Stimulated activated naive CD8-positive, alpha-beta T cell treated with anti-CD3 and anti-CD28 coated beads, Interleukin-15, amount 100 ng/mL, for 72 hours (primary cell): ENCODE measurements around the gene KIFC3.
"Not testable (repeated sequence)": the region's sequence is repeated elsewhere in the genome, so short reads cannot be mapped to it uniquely, and the experiment has no call there.

Source experiments
- ATAC-seq: fragments of 150-1000 bp; cut with Tn5 transposase; 2 replicates; pipeline ENCODE4 v1.10.0; 2021; ENCODE audit warnings: mild to moderate bottlenecking, moderate library complexity
- DNase-seq, 2 donors: peaks; one replicate each; pipeline ENCODE4 v3.0.0; 2021 to 2022
- H3K27ac Mint-ChIP-seq, 2 donors: one replicate each; pipeline ENCODE4 v1.8.0; 2022; ENCODE audit warnings: mild to moderate bottlenecking in 2 of 2, mixed read lengths in 2 of 2, moderate library complexity in 2 of 2
- H3K27me3 Mint-ChIP-seq: one replicate; pipeline ENCODE4 v1.8.0; 2022; ENCODE audit warnings: mixed read lengths
- H3K4me1 Mint-ChIP-seq: one replicate; pipeline ENCODE4 v1.8.0; 2022; ENCODE audit warnings: mild to moderate bottlenecking, mixed read lengths
- H3K4me3 Mint-ChIP-seq, 2 donors: one replicate each; pipeline ENCODE4 v1.8.0; 2022; ENCODE audit warnings: mild to moderate bottlenecking in 2 of 2, mixed read lengths in 2 of 2, moderate library complexity in 1 of 2
- H3K9me3 Mint-ChIP-seq, 2 donors: one replicate each; pipeline ENCODE4 v1.8.0; 2022; ENCODE audit warnings: mixed read lengths in 2 of 2

Gene KIFC3

DNA sequence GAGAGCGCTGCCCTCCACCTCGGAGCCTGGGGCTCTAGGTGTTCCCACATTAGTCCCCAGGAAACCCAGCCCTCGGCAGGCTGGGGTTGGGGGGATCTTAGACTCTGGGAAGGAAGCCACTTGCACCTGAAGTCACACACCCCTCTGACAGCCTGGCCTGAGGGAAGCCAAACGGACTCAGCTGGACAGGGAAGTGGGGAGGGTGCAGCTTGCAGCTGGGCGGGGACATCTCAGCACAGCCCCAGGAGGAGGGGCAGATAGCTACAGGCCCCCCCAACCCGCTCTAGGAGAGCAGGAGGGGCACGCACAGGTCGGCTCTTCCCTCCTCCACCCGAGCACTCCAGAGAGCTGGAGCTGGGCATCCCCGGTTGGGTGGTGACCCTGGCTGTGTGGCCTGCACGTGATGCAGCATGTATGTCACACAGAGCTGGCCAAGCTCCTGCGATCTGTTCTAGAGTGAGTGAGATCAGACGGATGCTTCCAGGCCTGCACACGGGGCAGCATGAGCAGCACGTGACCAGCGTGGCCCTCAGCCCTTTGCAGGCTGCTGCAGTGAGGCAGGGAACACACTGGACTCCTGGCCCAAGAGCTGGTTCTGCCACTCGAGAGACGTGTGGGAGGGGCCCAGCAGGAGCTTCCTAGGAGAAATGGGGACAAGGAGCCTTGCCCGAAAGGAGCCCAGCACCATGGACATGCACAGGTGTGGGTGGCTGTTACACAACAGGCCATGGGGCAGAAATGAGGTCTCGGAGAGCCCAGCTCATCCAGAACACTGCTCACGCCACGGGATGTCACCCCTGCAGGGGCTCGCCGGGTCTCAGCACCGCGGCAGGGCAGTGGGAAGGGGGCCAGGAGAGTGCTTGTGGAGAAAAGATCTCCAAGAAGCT is 15.4 kb downstream of the KIFC3 start:
- ATAC-seq: peak; percentile 11
- Mint-ChIP-seq H3K4me3 (no peak overlapping the region), H3K9me3 (no peaks in the 10 kb centered on the region), H3K27me3 (no peaks in the 10 kb centered on the region), H3K4me1 (no peaks in the 10 kb centered on the region), H3K27ac (no peak overlapping the region)
- no peak for DNase-seq

DNA sequence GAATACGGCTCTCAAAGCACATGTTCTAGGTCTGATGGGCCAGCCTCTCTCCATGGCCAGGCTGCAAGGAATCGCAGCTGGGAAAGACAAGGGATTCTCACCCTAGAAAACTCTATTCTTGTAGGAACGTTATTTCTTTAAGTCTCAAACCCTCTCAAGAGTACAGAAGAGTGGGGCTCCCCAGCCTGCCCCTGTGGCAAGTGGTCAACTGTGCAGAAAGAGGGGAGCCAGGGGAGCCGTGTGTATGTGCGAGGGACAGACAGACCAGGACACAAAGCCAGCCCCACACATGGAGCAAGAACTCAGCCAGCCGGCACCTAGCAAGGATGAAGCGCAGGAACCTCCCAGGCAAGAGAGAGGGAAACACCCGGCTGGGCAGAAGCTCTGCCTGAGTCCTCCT is 16.4 kb downstream of the KIFC3 start:
- ATAC-seq: no peak
- Mint-ChIP-seq H3K27me3 (no peaks in the 10 kb centered on the region), H3K9me3 (no peaks in the 10 kb centered on the region), H3K27ac (no peak overlapping the region), H3K4me1 (no peaks in the 10 kb centered on the region), H3K4me3 (no peak overlapping the region)
- no peak for DNase-seq

DNA sequence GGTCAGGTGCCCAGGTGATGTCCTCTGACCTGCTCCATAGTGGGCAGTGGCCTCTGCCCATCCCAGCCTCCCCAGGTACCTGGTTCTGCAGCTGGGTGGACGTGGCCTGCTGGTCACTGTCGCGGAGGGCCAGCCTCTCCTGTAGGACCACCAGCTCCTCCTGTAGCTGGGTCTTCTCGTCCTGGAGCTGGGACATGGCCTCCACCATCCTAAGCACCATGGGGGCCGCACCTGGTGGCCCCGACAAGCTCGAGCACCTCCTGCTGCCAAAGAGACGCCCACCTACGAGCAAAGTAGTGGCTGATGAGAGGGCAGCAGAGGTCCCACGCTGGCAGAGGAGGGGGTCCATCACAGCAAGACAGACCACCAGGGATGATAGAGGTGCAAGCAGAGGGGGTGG is 16.9 kb downstream of the KIFC3 start:
- Mint-ChIP-seq H3K27ac (no peak overlapping the region), H3K4me3 (no peak overlapping the region), H3K27me3 (no peaks in the 10 kb centered on the region), H3K9me3 (no peaks in the 10 kb centered on the region), H3K4me1 (no peaks in the 10 kb centered on the region)
- no peak for DNase-seq
- no peak for ATAC-seq

DNA sequence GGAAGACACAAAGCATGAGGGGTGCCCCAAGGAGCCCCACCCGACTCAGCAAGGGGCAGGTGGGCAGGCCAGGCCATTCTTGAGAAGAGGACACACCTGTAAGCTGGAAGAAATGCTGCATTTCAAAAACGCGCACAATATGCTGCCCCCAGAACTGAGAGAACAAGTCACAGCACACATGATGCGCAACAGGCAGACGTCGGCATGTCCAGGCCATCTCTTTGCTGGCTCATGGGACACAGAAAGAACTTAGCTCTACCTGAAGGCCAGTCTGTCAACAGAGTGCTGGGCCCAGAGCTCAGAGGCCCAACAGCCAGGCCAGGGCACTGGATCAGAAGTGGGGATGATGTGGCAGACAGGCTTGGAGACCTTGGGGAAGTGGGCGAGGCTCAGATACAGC is 18.0 kb downstream of the KIFC3 start:
- Mint-ChIP-seq H3K4me3 (no peak overlapping the region), H3K27ac (no peak overlapping the region), H3K4me1 (peaks cover 1% of the 10 kb centered on the region), H3K27me3 (no peaks in the 10 kb centered on the region), H3K9me3 (no peaks in the 10 kb centered on the region)
- DNase-seq (no peak), ATAC-seq (no peak)

DNA sequence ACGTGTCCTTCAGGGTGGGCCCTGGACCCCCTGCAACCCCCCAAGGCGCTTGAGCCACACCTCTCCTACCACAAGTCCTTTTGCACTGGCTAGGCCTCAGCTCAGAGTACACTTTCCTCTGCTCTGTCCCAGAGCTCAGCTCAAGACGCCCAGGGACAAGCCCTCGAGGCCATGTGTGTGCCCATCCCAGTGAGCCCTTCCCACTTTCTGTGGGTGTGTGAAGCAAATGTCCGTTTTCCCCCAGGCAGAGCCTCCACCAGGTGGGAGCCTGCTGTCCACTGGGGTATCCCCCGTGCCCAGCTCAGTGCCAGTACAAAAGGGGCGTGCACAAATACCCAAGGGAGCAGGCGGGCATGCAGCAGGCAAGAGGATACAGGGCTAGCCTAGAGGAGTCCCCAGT is 18.4 kb downstream of the KIFC3 start:
- no peaks in the 10 kb centered on the region for H3K27me3 Mint-ChIP-seq
- peaks cover 6% of the 10 kb centered on the region for H3K4me1 Mint-ChIP-seq
- no peak overlapping the region for H3K4me3 Mint-ChIP-seq
- no peaks in the 10 kb centered on the region for H3K9me3 Mint-ChIP-seq
- DNase-seq (no peak), ATAC-seq (no peak)
- no peak overlapping the region for H3K27ac Mint-ChIP-seq

DNA sequence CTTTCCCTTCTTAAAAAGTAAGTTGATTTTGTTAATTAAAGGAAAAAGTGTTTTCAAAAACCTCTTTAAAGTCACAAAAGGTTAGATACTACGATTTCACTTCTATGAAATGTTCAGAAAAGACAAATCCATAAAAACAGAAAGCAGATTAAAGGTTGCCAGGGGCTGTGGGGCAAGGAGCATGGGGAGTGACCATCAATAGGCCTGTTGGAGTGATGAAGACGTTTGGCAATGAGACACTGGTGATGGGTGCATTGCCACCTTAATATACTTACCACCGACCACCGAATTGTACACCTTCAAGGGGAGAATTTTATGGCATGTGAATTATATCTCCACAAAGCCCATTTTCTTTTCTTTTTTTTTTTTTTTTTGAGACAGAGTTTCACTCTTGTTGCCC is 19.2 kb downstream of the KIFC3 start:
- Mint-ChIP-seq H3K9me3 (no peaks in the 10 kb centered on the region), H3K27me3 (no peaks in the 10 kb centered on the region), H3K27ac (peak overlapping the region in 1 of 2 donors; percentile 36), H3K4me1 (peaks cover 6% of the 10 kb centered on the region), H3K4me3 (no peak overlapping the region)
- no peak for DNase-seq
- ATAC-seq: no peak

DNA sequence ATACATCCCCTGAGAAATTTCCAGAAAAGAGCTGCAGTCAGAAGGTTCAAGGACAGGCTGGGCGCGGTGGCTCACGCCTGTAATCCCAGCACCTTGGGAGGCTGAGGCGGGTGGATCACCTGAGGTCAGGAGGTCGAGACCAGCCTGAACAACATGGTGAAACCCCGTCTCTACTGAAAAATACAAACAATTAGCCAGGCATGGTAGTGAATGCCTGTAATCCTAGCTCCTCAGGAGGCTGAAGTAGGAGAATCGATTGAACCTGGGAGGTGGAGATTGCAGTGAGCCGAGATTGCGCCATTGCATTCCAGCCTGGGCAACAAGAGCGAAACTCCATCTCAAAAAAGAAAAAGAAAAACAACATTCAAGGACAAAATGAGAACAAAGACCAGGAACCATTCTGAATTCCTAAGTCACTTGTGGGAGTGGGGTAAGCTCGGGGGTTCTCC is 19.7 kb downstream of the KIFC3 start:
- ATAC-seq, H3K9me3 Mint-ChIP-seq, H3K4me3 Mint-ChIP-seq, H3K27ac Mint-ChIP-seq, H3K4me1 Mint-ChIP-seq, DNase-seq, H3K27me3 Mint-ChIP-seq: not testable (repeated sequence)

DNA sequence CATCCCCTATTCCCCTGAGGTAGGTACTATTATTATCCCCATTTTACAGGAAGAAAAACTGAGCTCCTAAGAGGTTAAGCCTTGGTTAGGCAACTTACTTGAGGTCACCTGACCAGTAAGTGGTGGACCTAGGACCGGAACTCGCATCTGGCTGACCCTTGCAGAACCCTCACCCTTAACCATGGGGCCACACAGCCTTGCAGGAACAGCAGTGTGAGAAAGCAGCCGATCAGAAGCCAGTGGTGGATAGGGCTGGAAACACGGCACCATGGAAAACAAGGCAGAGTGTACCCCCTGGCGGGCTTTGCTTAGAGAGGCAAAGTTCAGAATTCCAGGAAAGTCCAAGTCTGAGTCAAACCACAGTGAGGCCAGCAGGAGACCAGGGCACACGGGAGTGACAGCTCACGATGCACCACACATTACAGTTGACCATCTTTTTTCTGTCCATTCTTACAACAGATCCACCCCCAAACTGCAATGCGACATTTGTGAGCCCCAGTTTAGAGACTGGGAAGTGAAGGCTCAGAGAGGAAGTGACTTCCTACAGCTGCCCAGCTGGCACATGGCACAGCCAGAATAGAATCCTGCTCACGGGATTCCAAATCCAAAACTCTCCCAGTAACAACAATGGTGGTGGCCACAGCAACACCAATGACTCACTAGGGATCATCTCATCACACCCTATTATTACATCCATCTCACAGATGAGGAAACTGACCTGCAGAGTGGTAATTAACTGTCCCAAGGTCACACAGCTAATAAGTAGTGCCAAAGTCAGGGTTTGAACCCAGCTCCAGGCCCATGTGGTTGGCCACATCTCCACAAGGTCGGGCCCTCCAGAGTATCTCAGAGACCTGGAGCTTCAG is 20.3 kb downstream of the KIFC3 start:
- H3K4me3 Mint-ChIP-seq: no peak overlapping the region
- H3K4me1 Mint-ChIP-seq: peaks cover 6% of the 10 kb centered on the region
- no peak for ATAC-seq
- H3K9me3 Mint-ChIP-seq: no peaks in the 10 kb centered on the region
- H3K27ac Mint-ChIP-seq: no peak overlapping the region
- no peak for DNase-seq
- no peaks in the 10 kb centered on the region for H3K27me3 Mint-ChIP-seq

DNA sequence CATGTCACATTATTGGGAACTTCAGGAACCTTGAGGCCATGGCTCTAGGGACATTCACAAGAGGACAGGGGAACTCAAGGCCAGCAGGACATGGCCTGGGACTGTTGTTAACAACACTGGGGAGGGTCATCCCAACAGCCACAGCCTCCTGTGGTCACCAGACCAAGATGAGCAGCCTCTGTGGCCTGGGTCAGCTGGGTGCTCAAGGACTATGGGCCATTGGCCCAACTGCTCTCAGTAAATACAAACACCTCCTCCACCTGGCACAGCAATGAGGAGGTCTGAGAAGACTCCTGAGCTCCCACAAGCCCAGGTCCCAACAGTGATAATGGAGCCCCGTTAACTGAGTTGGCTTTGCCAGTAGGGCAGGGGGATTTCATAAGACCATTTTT is 20.9 kb downstream of the KIFC3 start:
- Mint-ChIP-seq H3K4me3 (no peak overlapping the region), H3K9me3 (no peaks in the 10 kb centered on the region), H3K4me1 (peaks cover 6% of the 10 kb centered on the region), H3K27me3 (no peaks in the 10 kb centered on the region), H3K27ac (peak overlapping the region in 1 of 2 donors; percentile 31)
- no peak for DNase-seq
- ATAC-seq: no peak

DNA sequence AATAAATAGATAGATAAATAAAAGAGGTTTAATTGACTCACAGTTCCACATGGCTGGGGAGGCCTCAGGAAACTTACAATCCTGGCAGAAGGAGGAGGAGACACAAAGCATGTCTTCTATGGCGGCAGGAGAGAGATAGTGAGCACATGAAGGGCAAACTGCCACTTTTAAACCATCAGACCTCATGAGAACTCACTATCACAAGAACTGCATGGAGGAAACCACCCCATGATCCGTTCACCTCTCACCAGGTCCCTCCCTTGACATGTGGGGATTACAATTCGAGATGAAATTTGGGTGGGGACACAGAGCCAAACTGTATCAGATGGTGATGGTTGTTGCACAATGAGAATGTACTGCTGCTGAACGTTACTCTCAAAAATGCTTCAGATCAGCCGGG is 22.5 kb downstream of the KIFC3 start:
- ATAC-seq, H3K27ac Mint-ChIP-seq, H3K9me3 Mint-ChIP-seq, H3K4me3 Mint-ChIP-seq, H3K4me1 Mint-ChIP-seq, H3K27me3 Mint-ChIP-seq, DNase-seq: not testable (repeated sequence)

DNA sequence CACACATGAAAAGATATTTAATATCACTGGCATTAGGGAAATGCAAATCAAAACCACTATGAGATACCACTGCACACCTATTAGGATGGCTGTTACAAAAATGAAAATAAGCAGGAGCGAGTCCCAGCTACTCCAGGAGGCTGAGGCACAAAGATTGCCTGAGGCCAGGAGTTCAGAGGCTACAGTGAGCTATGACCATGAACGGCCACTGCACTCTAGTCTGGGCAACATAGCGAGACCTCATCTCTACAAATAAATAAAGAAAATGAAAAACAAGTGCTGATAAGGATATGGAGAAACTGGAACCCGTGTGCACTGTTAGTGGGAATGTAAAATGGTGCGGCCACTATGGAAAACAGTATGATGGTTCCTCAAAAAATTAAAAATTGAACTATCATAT is 23.6 kb downstream of the KIFC3 start:
- peaks cover 6% of the 10 kb centered on the region for H3K4me1 Mint-ChIP-seq
- no peaks in the 10 kb centered on the region for H3K9me3 Mint-ChIP-seq
- DNase-seq (no peak), ATAC-seq (no peak)
- H3K27ac Mint-ChIP-seq: no peak overlapping the region
- H3K27me3 Mint-ChIP-seq: no peaks in the 10 kb centered on the region
- H3K4me3 Mint-ChIP-seq: no peak overlapping the region

DNA sequence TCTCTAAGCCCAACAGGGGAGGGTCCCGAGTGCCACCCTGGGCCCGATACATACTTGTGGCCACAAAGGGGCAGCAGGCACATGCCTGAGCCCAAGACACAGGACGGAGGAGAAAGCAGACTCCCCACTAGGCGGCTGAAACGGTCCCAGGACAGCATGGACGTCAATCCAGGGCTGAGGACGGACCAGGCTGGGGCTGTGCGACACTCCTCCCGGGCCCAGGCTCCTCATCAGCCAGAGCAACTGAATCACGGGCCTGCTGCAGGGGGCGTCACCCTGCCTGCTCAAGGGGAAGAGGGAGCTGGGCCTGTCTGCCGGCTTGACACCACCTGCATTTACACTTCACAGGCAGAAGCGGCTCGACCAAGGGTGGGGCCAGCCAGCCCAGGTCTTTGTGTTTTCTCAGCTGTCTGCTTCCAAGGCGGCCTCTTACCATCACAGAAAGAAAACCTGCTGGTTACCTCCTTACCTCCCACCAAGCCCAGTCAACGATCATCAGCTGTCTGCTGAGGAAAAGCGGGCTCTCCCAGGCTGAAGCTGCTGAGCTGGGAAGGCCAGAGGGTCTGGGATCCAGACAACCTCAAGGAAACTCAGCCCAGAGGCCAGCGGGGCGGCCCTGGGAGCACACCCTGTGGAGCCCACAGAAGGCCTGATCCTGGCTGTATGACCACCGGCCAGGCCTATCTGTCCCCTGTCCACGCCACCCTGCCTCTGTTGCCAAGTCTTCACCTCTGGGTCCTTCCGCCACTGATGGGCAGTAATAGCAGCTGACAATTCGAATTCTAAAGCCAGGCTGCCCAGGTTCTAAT is 26.4 kb downstream of the KIFC3 start:
- peak; percentile 23 for ATAC-seq
- Mint-ChIP-seq H3K9me3 (no peaks in the 10 kb centered on the region), H3K4me3 (no peak overlapping the region), H3K27me3 (no peaks in the 10 kb centered on the region), H3K4me1 (peaks cover 6% of the 10 kb centered on the region), H3K27ac (peak overlapping the region in 1 of 2 donors; percentile 33)
- no peak for DNase-seq

DNA sequence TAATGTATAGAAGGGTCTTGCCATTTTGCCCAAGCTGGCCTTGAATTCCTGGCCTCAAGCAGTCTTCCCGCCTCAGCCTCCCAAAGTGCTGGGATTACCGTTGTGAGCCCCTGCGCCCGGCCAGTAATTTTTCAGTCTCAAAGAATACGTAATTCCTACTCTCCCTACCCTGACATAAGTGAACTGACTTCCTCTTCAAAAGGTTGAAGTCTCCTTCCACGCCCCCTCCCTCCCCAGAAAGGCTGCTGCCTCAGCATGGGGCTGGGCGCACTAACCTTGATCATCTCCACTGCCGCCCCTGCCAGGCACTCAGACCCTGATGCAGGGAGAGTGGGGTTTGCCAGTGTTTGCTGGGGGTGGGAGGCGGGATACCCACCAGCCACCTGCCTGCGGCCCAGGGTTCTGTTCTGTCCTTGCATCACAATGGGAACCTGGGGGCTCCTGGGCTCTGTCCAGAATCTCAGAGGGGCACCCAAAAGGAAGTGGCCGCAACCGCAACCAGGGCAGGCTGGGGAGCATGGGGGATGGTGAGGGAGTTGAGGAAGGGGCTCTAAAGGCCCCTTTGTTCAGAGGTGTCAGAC is 27.5 kb downstream of the KIFC3 start:
- H3K4me3 Mint-ChIP-seq: no peak overlapping the region
- ATAC-seq: no peak
- peaks cover 6% of the 10 kb centered on the region for H3K4me1 Mint-ChIP-seq
- H3K9me3 Mint-ChIP-seq: no peaks in the 10 kb centered on the region
- no peak for DNase-seq
- H3K27me3 Mint-ChIP-seq: no peaks in the 10 kb centered on the region
- peak overlapping the region in 1 of 2 donors; percentile 75 for H3K27ac Mint-ChIP-seq

DNA sequence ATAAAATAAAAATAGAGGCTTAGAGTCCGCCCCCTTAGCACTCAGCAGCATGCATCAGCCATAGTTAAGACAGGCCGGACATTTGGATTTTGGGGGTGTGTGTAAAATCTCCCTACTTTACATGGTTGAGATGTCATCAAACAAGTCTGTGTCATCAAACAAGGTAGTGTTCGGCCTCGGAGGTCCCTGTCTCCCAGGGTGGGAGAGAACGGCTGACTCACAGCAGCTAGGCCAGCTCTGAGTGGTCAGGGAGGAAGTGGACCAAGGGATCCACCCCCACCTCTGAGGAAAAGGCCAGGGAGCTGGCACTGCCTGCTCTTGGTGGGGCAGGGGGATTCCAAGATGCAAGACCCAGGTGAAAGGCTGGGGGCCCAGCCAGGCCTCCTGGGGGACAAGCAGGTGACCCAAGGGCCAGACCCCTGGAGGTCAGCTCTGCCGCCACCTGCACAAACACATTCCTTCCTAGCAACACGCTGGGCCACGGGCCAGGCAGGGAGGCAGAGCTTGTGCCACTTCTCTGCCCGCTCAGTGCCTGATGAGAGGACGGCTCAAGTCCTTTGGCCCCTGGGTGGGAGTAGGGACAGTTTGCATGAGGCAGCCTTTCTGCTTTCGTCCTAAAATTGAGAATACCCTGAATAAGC is 28.5 kb downstream of the KIFC3 start:
- Mint-ChIP-seq H3K27me3 (no peaks in the 10 kb centered on the region), H3K4me1 (no peaks in the 10 kb centered on the region), H3K9me3 (no peaks in the 10 kb centered on the region), H3K4me3 (no peak overlapping the region), H3K27ac (no peak overlapping the region)
- ATAC-seq: no peak
- no peak for DNase-seq

DNA sequence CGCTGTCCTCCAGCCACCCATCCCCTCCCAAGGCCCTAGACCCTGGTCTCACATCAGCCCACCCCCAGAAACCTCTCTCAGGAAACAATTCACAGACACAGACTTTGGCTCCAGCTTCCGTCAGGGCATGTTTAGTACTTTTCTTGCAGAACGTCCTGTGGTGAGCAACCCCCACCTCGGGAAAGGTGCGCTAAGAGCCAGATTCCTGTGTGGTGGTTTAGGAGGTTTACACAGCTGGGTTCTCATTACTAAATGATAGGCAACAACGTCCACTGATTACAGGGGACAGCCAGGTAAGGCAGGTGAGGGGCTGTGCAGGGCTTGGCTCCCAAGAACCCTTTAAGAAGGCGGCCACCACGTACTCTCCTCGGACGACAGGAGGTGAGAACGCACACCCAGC is 29.3 kb downstream of the KIFC3 start:
- no peak for DNase-seq
- Mint-ChIP-seq H3K9me3 (no peaks in the 10 kb centered on the region), H3K4me1 (no peaks in the 10 kb centered on the region), H3K27me3 (no peaks in the 10 kb centered on the region), H3K27ac (no peak overlapping the region), H3K4me3 (no peak overlapping the region)
- no peak for ATAC-seq
